Measurements from ENCODE around the gene ZAP70.

Gene ZAP70

GRCh38 chr2:97752342-97753334 is 39.3 kb downstream of the ZAP70 start:
- DNase-seq (ENCODE audit: low read depth), result no peak

GRCh38 chr2:97754690-97755346 is 41.4 kb downstream of the ZAP70 start:
- no peak for DNase-seq (ENCODE audit: low read depth)

- DNase-seq (ENCODE audit: low read depth), result no peak
Observed at GRCh38 chr2:97755491-97755890, 42.1 kb downstream of the ZAP70 start.

- DNase-seq (ENCODE audit: low read depth), result no peak
Observed at GRCh38 chr2:97757062-97757461, 43.7 kb downstream of the ZAP70 start.

GRCh38 chr2:97758131-97758705 is 44.8 kb downstream of the ZAP70 start:
- no peak for DNase-seq (ENCODE audit: low read depth)

GRCh38 chr2:97759727-97760407 is 46.5 kb downstream of the ZAP70 start:
- no peak for DNase-seq (ENCODE audit: low read depth)

GRCh38 chr2:97760480-97761049 is 47.2 kb downstream of the ZAP70 start:
- DNase-seq (ENCODE audit: low read depth), result no peak

- DNase-seq (ENCODE audit: low read depth), result no peak
Observed at GRCh38 chr2:97761192-97761591, 47.8 kb downstream of the ZAP70 start.

GRCh38 chr2:97763176-97763845 is 49.9 kb downstream of the ZAP70 start:
- DNase-seq (ENCODE audit: low read depth), result no peak

GRCh38 chr2:97764559-97765263 is 51.3 kb downstream of the ZAP70 start:
- no peak for DNase-seq (ENCODE audit: low read depth)

GRCh38 chr2:97765933-97766332 is 52.6 kb downstream of the ZAP70 start:
- no peak for DNase-seq (ENCODE audit: low read depth)

GRCh38 chr2:97766567-97766966 is 53.2 kb downstream of the ZAP70 start:
- no peak for DNase-seq (ENCODE audit: low read depth)

GRCh38 chr2:97769308-97769707 is 55.9 kb downstream of the ZAP70 start:
- no peak for DNase-seq (ENCODE audit: low read depth)

GRCh38 chr2:97769711-97770110 is 56.3 kb downstream of the ZAP70 start:
- DNase-seq (ENCODE audit: low read depth), result no peak

GRCh38 chr2:97770445-97770844 is 57.1 kb downstream of the ZAP70 start:
- DNase-seq (ENCODE audit: low read depth), result no peak

GRCh38 chr2:97774425-97774824 is 61.0 kb downstream of the ZAP70 start:
- no peak for DNase-seq (ENCODE audit: low read depth)

- DNase-seq (ENCODE audit: low read depth), result no peak
Observed at GRCh38 chr2:97775074-97775473, 61.7 kb downstream of the ZAP70 start.

GRCh38 chr2:97779141-97779540 is 65.8 kb downstream of the ZAP70 start:
- DNase-seq (ENCODE audit: low read depth), result no peak

- no peak for DNase-seq (ENCODE audit: low read depth)
Observed at GRCh38 chr2:97781981-97782380, 68.6 kb downstream of the ZAP70 start.

- DNase-seq (ENCODE audit: low read depth), result no peak
Observed at GRCh38 chr2:97784953-97785352, 71.6 kb downstream of the ZAP70 start.

GRCh38 chr2:97785818-97786217 is 72.4 kb downstream of the ZAP70 start:
- no peak for DNase-seq (ENCODE audit: low read depth)

Measured in T follicular helper cell (primary cell).